Activated T-helper 2 cell treated with anti-CD3 and anti-CD28 coated beads, Interferon-gamma antibody, Interleukin-2, Interleukin-4, amounts not matched to agents 10 μg/mL and 5 μg/mL and 100 μg/mL, durations not matched to agents 14 hours and 24 hours and 36 hours (primary cell): Measurements from ENCODE around the gene ANXA2. TPM values are rescaled to one million over a fixed set of nuclear protein-coding genes. Genes with fewer than 3 reads are reported as not detected.

Experiments used
- DNase-seq: peaks from one replicate; pipeline ENCODE4 v3.0.0; 2021; ENCODE audit warnings: low spot score
- H3K27ac Mint-ChIP-seq: one replicate; pipeline ENCODE4 v1.8.0; 2021; ENCODE audit warnings: mixed read lengths
- H3K27me3 Mint-ChIP-seq: one replicate; pipeline ENCODE4 v1.8.0; 2021; ENCODE audit warnings: low read depth, mixed read lengths
- H3K36me3 Mint-ChIP-seq: one replicate; pipeline ENCODE4 v1.8.0; 2021; ENCODE audit warnings: low read depth, mixed read lengths
- H3K4me1 Mint-ChIP-seq: one replicate; pipeline ENCODE4 v1.8.0; 2021; ENCODE audit warnings: low read depth, mixed read lengths
- H3K4me3 Mint-ChIP-seq: one replicate; pipeline ENCODE4 v1.8.0; 2021; ENCODE audit warnings: low read depth, mild to moderate bottlenecking, moderate library complexity, mixed read lengths
- H3K9me3 Mint-ChIP-seq: one replicate; pipeline ENCODE4 v1.8.0; 2021; ENCODE audit warnings: mixed read lengths
- intact Hi-C: fragments of 100-400 bp; cut with micrococcal nuclease; formaldehyde crosslinking; loops from one replicate; pipeline ENCODE4 v1.15.1; 2023
- total RNA-seq: library from RNA; stranded (reverse); gene quantifications from 2 replicates; pipeline ENCODE4 v1.2.3, GENCODE V29; 2022

Gene ANXA2
- total RNA-seq, 1 donor from 2014 or later: 267 TPM

- no peaks in the 10 kb centered on the region for H3K36me3 Mint-ChIP-seq
- H3K27ac Mint-ChIP-seq: no peak overlapping the region
- peaks cover 4% of the 10 kb centered on the region for H3K4me1 Mint-ChIP-seq
- H3K9me3 Mint-ChIP-seq: peaks cover 5% of the 10 kb centered on the region
- intact Hi-C loops: loop anchor here (10.0 kb wide), 2 partner anchors 136 to 626 kb away; no protein-coding TSS in a partner anchor
- no peak overlapping the region for H3K4me3 Mint-ChIP-seq
- no peak for DNase-seq
- H3K27me3 Mint-ChIP-seq: peaks cover 30% of the 10 kb centered on the region
Measured at GRCh38 chr15:60320365-60320764, 77.4 kb downstream of the ANXA2 start.

- Mint-ChIP-seq H3K9me3 (peaks cover 5% of the 10 kb centered on the region), H3K36me3 (no peaks in the 10 kb centered on the region), H3K27ac (no peak overlapping the region), H3K27me3 (peaks cover 23% of the 10 kb centered on the region), H3K4me3 (no peak overlapping the region), H3K4me1 (peaks cover 4% of the 10 kb centered on the region)
- no peak for DNase-seq
- intact Hi-C loops: no loop called here
Measured at GRCh38 chr15:60318216-60318867, 79.4 kb downstream of the ANXA2 start.

- H3K36me3 Mint-ChIP-seq: no peaks in the 10 kb centered on the region
- H3K27me3 Mint-ChIP-seq: peaks cover 21% of the 10 kb centered on the region
- intact Hi-C loops: no loop called here
- H3K4me3 Mint-ChIP-seq: no peak overlapping the region
- H3K9me3 Mint-ChIP-seq: peaks cover 5% of the 10 kb centered on the region
- no peak for DNase-seq
- H3K27ac Mint-ChIP-seq: no peak overlapping the region
- H3K4me1 Mint-ChIP-seq: peaks cover 4% of the 10 kb centered on the region
Measured at GRCh38 chr15:60316961-60317360, 80.8 kb downstream of the ANXA2 start.

- DNase-seq: no peak
- no peak overlapping the region for H3K4me3 Mint-ChIP-seq
- H3K27ac Mint-ChIP-seq: no peak overlapping the region
- H3K27me3 Mint-ChIP-seq: peaks cover 22% of the 10 kb centered on the region
- intact Hi-C loops: no loop called here
- H3K9me3 Mint-ChIP-seq: peaks cover 5% of the 10 kb centered on the region
- H3K4me1 Mint-ChIP-seq: peaks cover 4% of the 10 kb centered on the region
- no peaks in the 10 kb centered on the region for H3K36me3 Mint-ChIP-seq
Measured at GRCh38 chr15:60315878-60316277, 81.9 kb downstream of the ANXA2 start.

- Mint-ChIP-seq H3K4me3 (no peak overlapping the region), H3K4me1 (peaks cover 4% of the 10 kb centered on the region), H3K36me3 (no peaks in the 10 kb centered on the region), H3K9me3 (peaks cover 5% of the 10 kb centered on the region), H3K27me3 (peaks cover 25% of the 10 kb centered on the region), H3K27ac (no peak overlapping the region)
- DNase-seq: no peak
- intact Hi-C loops: no loop called here
Measured at GRCh38 chr15:60313906-60314305, 83.9 kb downstream of the ANXA2 start.

GRCh38 chr15:60307034-60307433 is 90.8 kb downstream of the ANXA2 start:
- Mint-ChIP-seq H3K4me1 (no peaks in the 10 kb centered on the region), H3K9me3 (no peaks in the 10 kb centered on the region)

GRCh38 chr15:60301024-60301423 is 96.8 kb downstream of the ANXA2 start:
- Mint-ChIP-seq H3K36me3 (no peaks in the 10 kb centered on the region), H3K9me3 (no peaks in the 10 kb centered on the region), H3K4me3 (no peak overlapping the region), H3K27ac (no peak overlapping the region), H3K4me1 (no peaks in the 10 kb centered on the region), H3K27me3 (peaks cover 6% of the 10 kb centered on the region)
- no peak for DNase-seq
- intact Hi-C loops: no loop called here

More at GRCh38 chr15:60307034-60307433, 90.8 kb downstream of the ANXA2 start:
- H3K36me3 Mint-ChIP-seq: no peaks in the 10 kb centered on the region
- intact Hi-C loops: no loop called here
- H3K27me3 Mint-ChIP-seq: peaks cover 20% of the 10 kb centered on the region
- DNase-seq: no peak
- no peak overlapping the region for H3K27ac Mint-ChIP-seq
- H3K4me3 Mint-ChIP-seq: no peak overlapping the region

- Mint-ChIP-seq H3K27ac (no peak overlapping the region), H3K4me3 (no peak overlapping the region), H3K36me3 (no peaks in the 10 kb centered on the region), H3K9me3 (no peaks in the 10 kb centered on the region), H3K4me1 (no peaks in the 10 kb centered on the region), H3K27me3 (peaks cover 3% of the 10 kb centered on the region)
- no peak for DNase-seq
- intact Hi-C loops: no loop called here
Measured at GRCh38 chr15:60299452-60300047, 98.2 kb downstream of the ANXA2 start.

Other genes with a start within 250 kb of the ANXA2 start
- 48.0 and 50.4 TPM in 2 replicates for gene ICE2, start 81.2 kb upstream of the ANXA2 start, total RNA-seq